ENCODE results near the gene KRT84. TPM values are rescaled to one million over a fixed set of nuclear protein-coding genes. Genes with fewer than 3 reads are reported as not detected.
A peak's percentile ranks its signal among the peaks of the same experiment; 100 is the strongest.

KRT84 gene
- total RNA-seq, 1 donor from 2014 or later = not detected

- FAIRE-seq (no peak), DNase-seq (ENCODE audit: low read depth) (no peak)
- H3K36me3 ChIP-seq (ENCODE audit: control insufficient read depth, insufficient read depth, low read length) = no peaks in the 10 kb centered on the region
- TF ChIP-seq CTCF (IDR thresholded peaks at IDR 0.05; ENCODE audit: insufficient read depth, low read length, severe bottlenecking) = no peak
- H3K4me3 ChIP-seq (ENCODE audit: low read depth, low read length) = no peak overlapping the region
- no peaks in the 10 kb centered on the region for H3K27me3 ChIP-seq (ENCODE audit: control insufficient read depth, insufficient read depth, low read length)
Measured at GRCh38 chr12:52419656-52420055, 34.2 kb upstream of the KRT84 start.

- TF ChIP-seq CTCF (IDR thresholded peaks at IDR 0.05; ENCODE audit: insufficient read depth, low read length, severe bottlenecking) = no peak
- H3K27me3 ChIP-seq (ENCODE audit: control insufficient read depth, insufficient read depth, low read length) = no peaks in the 10 kb centered on the region
- DNase-seq (ENCODE audit: low read depth) (peak; percentile 50), FAIRE-seq (no peak)
- H3K36me3 ChIP-seq (ENCODE audit: control insufficient read depth, insufficient read depth, low read length) = no peaks in the 10 kb centered on the region
- no peak overlapping the region for H3K4me3 ChIP-seq (ENCODE audit: low read depth, low read length)
Measured at GRCh38 chr12:52418576-52419110, 33.2 kb upstream of the KRT84 start.

GRCh38 chr12:52417740-52418139 is 32.3 kb upstream of the KRT84 start:
- H3K36me3 ChIP-seq (ENCODE audit: control insufficient read depth, insufficient read depth, low read length) = no peaks in the 10 kb centered on the region
- no peaks in the 10 kb centered on the region for H3K27me3 ChIP-seq (ENCODE audit: control insufficient read depth, insufficient read depth, low read length)
- DNase-seq (ENCODE audit: low read depth) (no peak), FAIRE-seq (peak; percentile 28)
- H3K4me3 ChIP-seq (ENCODE audit: low read depth, low read length) = no peak overlapping the region
- TF ChIP-seq CTCF (IDR thresholded peaks at IDR 0.05; ENCODE audit: insufficient read depth, low read length, severe bottlenecking) = no peak

GRCh38 chr12:52416795-52417194 is 31.3 kb upstream of the KRT84 start:
- no peak for FAIRE-seq
- DNase-seq (ENCODE audit: low read depth) = no peak
- no peak for TF ChIP-seq CTCF (IDR thresholded peaks at IDR 0.05; ENCODE audit: insufficient read depth, low read length, severe bottlenecking)
- Histone ChIP-seq H3K27me3 (ENCODE audit: control insufficient read depth, insufficient read depth, low read length) (no peaks in the 10 kb centered on the region), H3K4me3 (ENCODE audit: low read depth, low read length) (no peak overlapping the region), H3K36me3 (ENCODE audit: control insufficient read depth, insufficient read depth, low read length) (no peaks in the 10 kb centered on the region)

- no peak for TF ChIP-seq CTCF (IDR thresholded peaks at IDR 0.05; ENCODE audit: insufficient read depth, low read length, severe bottlenecking)
- peak; percentile 96 for FAIRE-seq
Measured at GRCh38 chr12:52415870-52416750, 30.7 kb upstream of the KRT84 start.

More at GRCh38 chr12:52415870-52416750, 30.7 kb upstream of the KRT84 start:
- peak; percentile 97 for DNase-seq (ENCODE audit: low read depth)
- H3K36me3 ChIP-seq (ENCODE audit: control insufficient read depth, insufficient read depth, low read length) = no peaks in the 10 kb centered on the region
- H3K27me3 ChIP-seq (ENCODE audit: control insufficient read depth, insufficient read depth, low read length) = no peaks in the 10 kb centered on the region
- no peak overlapping the region for H3K4me3 ChIP-seq (ENCODE audit: low read depth, low read length)

Data from bronchial epithelial cell (primary cell).